Peyer's patch (tissue), 4 donors: ENCODE measurements around the gene IMMP2L.

Source experiments
- CTCF ChIP-seq, 6 experiments: fragments of 450-650 bp in 4 of 6; fragments of 200-600 bp in 2 of 6; sonication (generic) in 1 of 6; IDR thresholded peaks; one replicate each; pipeline ENCODE4 v1.5.1; 2017 to 2019; ENCODE audit warnings: antibody characterized with exemption in 6 of 6, mild to moderate bottlenecking in 3 of 6, moderate library complexity in 1 of 6
- POLR2A ChIP-seq, 2 donors: fragments of 450-650 bp; IDR thresholded peaks; one replicate each; pipeline ENCODE4 v1.5.1; 2017; ENCODE audit warnings: antibody characterized with exemption in 2 of 2, mild to moderate bottlenecking in 2 of 2, moderate library complexity in 2 of 2

- TF ChIP-seq POLR2A (IDR thresholded peaks at IDR 0.05): no peak
- no peak for TF ChIP-seq CTCF (IDR thresholded peaks at IDR 0.05)
Observed at GRCh38 chr7:111409714-111410422, 152.4 kb downstream of the IMMP2L start.
